Right lobe of liver (tissue), 6 donors: ENCODE measurements around the gene TRDMT1. TPM values are rescaled to one million over a fixed set of nuclear protein-coding genes. Genes with fewer than 3 reads are reported as not detected.

Experiments
- ATAC-seq, 4 donors: fragments of 200-7000 bp; cut with Tn5 transposase; one replicate each; pipeline ENCODE4 v1.9.1; 2020; ENCODE audit warnings: mild to moderate bottlenecking in 4 of 4, moderate library complexity in 4 of 4
- DNase-seq, 3 donors: peaks; one replicate each; pipeline ENCODE4 v3.0.0-alpha.2; 2020
- H3K27ac ChIP-seq, 3 donors: fragments of 200-600 bp; one replicate each; pipeline ENCODE4 v1.8.0; 2022
- H3K27me3 ChIP-seq, 2 donors: fragments of 200-600 bp; one replicate each; pipeline ENCODE4 v1.8.0; 2022
- H3K36me3 ChIP-seq, 4 donors: fragments of 200-600 bp; sonication (generic) in 1 of 4; one replicate each; pipeline versions ENCODE4 v1.5.1 to v1.8.0; 2017 to 2022; ENCODE audit warnings: control low read depth in 1 of 4
- H3K4me1 ChIP-seq, 4 donors: fragments of 200-600 bp; sonication (generic) in 1 of 4; one replicate each; pipeline versions ENCODE4 v1.5.1 to v1.8.0; 2017 to 2022; ENCODE audit warnings: control low read depth in 1 of 4
- H3K4me3 ChIP-seq, 3 donors: fragments of 200-600 bp; one replicate each; pipeline ENCODE4 v1.8.0; 2022
- H3K9me3 ChIP-seq, 4 donors: fragments of 200-600 bp; sonication (generic) in 1 of 4; one replicate each; pipeline versions ENCODE4 v1.5.1 to v1.8.0; 2017 to 2022; ENCODE audit warnings: control low read depth in 1 of 4
- POLR2A ChIP-seq: fragments of 450-650 bp; IDR thresholded peaks from one replicate; pipeline ENCODE4 v1.6.1; 2017; ENCODE audit warnings: antibody characterized with exemption, mild to moderate bottlenecking
- WGBS: methylation state at CpG from one replicate; pipeline ENCODE4 v1.1.6; 2018; ENCODE audit warnings: low coverage, low lambda C conversion rate; ENCODE audit not compliant: insufficient coverage; ENCODE audit errors: missing lambda C conversion rate; 5-methylcytosine and 5-hydroxymethylcytosine counted together
- intact Hi-C, 2 donors: fragments of 100-400 bp; cut with DNase I; formaldehyde crosslinking; loops; one replicate each; pipeline versions ENCODE4 v1.11.2 to v1.14.1; 2022
- total RNA-seq, 6 experiments: library from RNA; depleted of rRNA in 2 of 6; stranded (reverse); fragments of >200 nt in 2 of 6; fragmentation: NEBNext Ultra II Directional in 3 of 6; extraction: Animal tissue kit (Norgen Biotek cat#: 25700) in 3 of 6; gene quantifications; one replicate each; pipeline versions ENCODE4 v1.1.0 to v1.2.4, GENCODE V29; 2016 to 2023
- TF ChIP-seq, protein P1 (sequence below), 4 donors: fragments of 200-600 bp in 3 of 4; fragments of 450-650 bp in 1 of 4; IDR thresholded peaks; one replicate each; pipeline versions ENCODE4 v1.5.1 to v1.8.0; 2016 to 2022; ENCODE audit warnings: antibody characterized with exemption in 4 of 4, mild to moderate bottlenecking in 2 of 4
- donor health status: DM: no; HTN: yes; CAD: no.
- donor health status: DM: no; HTN: no; CAD: no.
- donor health status: DM: no; HTN: no; CAD: no.
- donor health status: DM: no; HTN: yes; CAD: no.
- donor health status: DM: no; HTN: yes; CAD: no.

The TRDMT1 gene
- total RNA-seq, 6 experiments from 2014 or later = 0.79 to 2.9 (median 1.6) TPM

DNA sequence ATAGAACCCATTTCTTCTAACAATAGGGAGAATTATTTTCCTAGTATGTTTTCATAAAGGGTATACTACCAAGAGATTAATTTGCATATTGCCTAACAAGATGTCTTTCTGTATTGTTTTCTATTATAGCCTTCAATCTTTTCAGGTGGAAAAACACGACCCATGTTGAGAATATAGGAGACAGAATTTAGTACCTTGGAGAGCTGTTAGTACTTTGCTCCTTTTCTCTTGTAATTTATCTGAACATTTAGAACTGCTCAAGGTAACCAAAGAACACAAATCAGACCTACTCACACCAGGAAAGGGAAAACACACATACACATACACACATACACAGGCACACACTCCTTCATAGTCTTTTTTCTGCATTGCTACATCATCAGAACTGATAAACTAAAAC lies 7.8 kb upstream of the TRDMT1 start:
- no peak for DNase-seq
- intact Hi-C loops = no loop called here
- no peak overlapping the region for H3K4me3 ChIP-seq
- ATAC-seq = no peak
- H3K27ac ChIP-seq = no peak overlapping the region
- WGBS = 55% methylated on average over 1 of the region's 1 CpG
- no peaks in the 10 kb centered on the region for H3K27me3 ChIP-seq
- H3K36me3 ChIP-seq = no peaks in the 10 kb centered on the region
- no peaks in the 10 kb centered on the region for H3K9me3 ChIP-seq
- TF ChIP-seq, protein P1, sequence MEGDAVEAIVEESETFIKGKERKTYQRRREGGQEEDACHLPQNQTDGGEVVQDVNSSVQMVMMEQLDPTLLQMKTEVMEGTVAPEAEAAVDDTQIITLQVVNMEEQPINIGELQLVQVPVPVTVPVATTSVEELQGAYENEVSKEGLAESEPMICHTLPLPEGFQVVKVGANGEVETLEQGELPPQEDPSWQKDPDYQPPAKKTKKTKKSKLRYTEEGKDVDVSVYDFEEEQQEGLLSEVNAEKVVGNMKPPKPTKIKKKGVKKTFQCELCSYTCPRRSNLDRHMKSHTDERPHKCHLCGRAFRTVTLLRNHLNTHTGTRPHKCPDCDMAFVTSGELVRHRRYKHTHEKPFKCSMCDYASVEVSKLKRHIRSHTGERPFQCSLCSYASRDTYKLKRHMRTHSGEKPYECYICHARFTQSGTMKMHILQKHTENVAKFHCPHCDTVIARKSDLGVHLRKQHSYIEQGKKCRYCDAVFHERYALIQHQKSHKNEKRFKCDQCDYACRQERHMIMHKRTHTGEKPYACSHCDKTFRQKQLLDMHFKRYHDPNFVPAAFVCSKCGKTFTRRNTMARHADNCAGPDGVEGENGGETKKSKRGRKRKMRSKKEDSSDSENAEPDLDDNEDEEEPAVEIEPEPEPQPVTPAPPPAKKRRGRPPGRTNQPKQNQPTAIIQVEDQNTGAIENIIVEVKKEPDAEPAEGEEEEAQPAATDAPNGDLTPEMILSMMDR (IDR thresholded peaks at IDR 0.05) = no peak
- TF ChIP-seq POLR2A = no peak
- H3K4me1 ChIP-seq = no peaks in the 10 kb centered on the region

- no peak for DNase-seq
- TF ChIP-seq, protein P1 (IDR thresholded peaks at IDR 0.05) = no peak
- TF ChIP-seq POLR2A = no peak
- H3K27ac ChIP-seq = no peak overlapping the region
- intact Hi-C loops = no loop called here
- H3K4me1 ChIP-seq = no peaks in the 10 kb centered on the region
- ATAC-seq = no peak
- H3K4me3 ChIP-seq = no peak overlapping the region
- H3K9me3 ChIP-seq = no peaks in the 10 kb centered on the region
- H3K27me3 ChIP-seq = no peaks in the 10 kb centered on the region
- no peaks in the 10 kb centered on the region for H3K36me3 ChIP-seq
These were observed 7.0 kb upstream of the TRDMT1 start for GRCh38 chr10:17208476-17208875.

DNA sequence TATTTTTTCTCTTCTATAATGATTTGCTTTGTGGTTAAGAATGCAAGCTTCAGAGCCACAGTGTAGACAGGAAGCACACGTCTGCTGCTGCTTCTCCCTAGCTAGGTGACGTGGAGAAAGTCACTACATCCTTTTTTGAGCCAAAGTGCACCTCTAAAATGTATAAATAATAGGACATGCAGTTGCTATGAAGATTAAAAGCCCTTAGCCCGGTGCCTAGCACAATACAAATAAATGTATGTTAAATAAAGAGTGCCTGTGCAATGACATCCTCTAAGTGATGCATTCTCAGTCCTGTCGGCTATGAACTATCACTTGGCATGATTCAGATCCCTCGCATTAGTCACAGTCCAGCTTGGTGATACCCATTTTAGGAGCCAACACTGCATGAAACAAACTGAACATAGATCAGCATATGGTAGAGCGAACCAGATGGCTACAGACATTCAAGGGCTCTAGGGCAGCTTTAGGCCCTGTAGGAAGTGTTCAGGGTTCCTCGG lies 4.8 kb upstream of the TRDMT1 start:
- WGBS = 38% methylated on average over 5 of the region's 7 CpGs
- no peak overlapping the region for H3K4me3 ChIP-seq
- H3K27me3 ChIP-seq = no peaks in the 10 kb centered on the region
- no peaks in the 10 kb centered on the region for H3K4me1 ChIP-seq
- no peak for DNase-seq
- no peaks in the 10 kb centered on the region for H3K36me3 ChIP-seq
- H3K9me3 ChIP-seq = no peaks in the 10 kb centered on the region
- TF ChIP-seq, protein P1 (IDR thresholded peaks at IDR 0.05) = no peak
- no peak for TF ChIP-seq POLR2A
- H3K27ac ChIP-seq = no peak overlapping the region
- intact Hi-C loops = no loop called here
- no peak for ATAC-seq

GRCh38 chr10:17203416-17203815 lies 1.9 kb upstream of the TRDMT1 start:
- Histone ChIP-seq H3K27ac (no peak overlapping the region), H3K4me1 (no peaks in the 10 kb centered on the region), H3K9me3 (no peaks in the 10 kb centered on the region), H3K4me3 (no peak overlapping the region), H3K27me3 (no peaks in the 10 kb centered on the region), H3K36me3 (no peaks in the 10 kb centered on the region)
- intact Hi-C loops = no loop called here
- WGBS = 14% methylated on average over 3 of the region's 3 CpGs
- no peak for ATAC-seq
- DNase-seq = no peak
- TF ChIP-seq, protein P1 (IDR thresholded peaks at IDR 0.05) = no peak
- TF ChIP-seq POLR2A = no peak

DNA sequence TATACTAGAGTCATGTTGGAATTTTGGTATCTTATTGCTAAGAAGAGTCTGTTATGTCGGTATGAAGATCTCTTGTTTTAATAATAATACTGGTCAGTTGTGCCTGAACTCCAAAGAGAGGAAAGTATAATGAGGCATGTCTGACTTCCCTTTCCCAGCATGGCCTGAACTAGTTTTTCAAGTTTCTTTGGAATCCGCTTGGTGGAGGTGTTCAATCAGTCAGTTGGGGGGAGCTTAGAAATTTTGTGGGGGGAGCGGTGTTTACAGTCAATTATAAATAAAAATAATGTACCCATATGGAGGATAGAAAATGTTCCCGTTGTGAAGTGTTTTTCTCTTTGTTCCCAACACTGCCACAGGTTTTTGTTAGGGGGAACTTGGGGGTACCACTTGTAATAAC lies 1.5 kb upstream of the TRDMT1 start:
- DNase-seq (no peak), ATAC-seq (no peak)
- 98% methylated on average over 4 of the region's 4 CpGs for whole genome bisulfite sequencing
- H3K27me3 ChIP-seq = no peaks in the 10 kb centered on the region
- no peaks in the 10 kb centered on the region for H3K4me1 ChIP-seq
- intact Hi-C loops = no loop called here
- H3K27ac ChIP-seq = no peak overlapping the region
- H3K4me3 ChIP-seq = no peak overlapping the region
- no peaks in the 10 kb centered on the region for H3K9me3 ChIP-seq
- TF ChIP-seq, protein P1 (IDR thresholded peaks at IDR 0.05) = no peak
- no peak for TF ChIP-seq POLR2A
- no peaks in the 10 kb centered on the region for H3K36me3 ChIP-seq
